Measurements from ENCODE around the gene CNEP1R1.

Gene CNEP1R1

DNA sequence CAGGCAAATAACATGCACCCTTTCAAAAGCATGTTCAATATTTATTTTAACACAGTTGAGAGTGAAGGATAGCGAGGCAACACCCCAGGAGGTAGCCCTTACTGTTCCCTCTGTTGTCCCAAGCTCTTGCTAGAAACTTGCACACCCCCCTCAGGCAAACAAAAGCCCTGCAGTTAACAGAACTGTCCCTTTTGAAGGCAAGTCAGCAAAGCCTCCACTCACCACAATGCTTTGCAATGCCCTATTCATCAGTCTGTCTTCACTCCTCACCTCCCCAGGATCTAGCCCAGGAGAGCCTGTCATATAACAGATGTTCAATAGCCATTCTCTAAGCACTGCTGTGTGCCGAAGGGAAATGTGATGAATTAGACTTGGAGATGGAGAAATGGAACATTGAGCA, 3.5 kb upstream of the CNEP1R1 start:
- no peak for DNase-seq

- no peak for DNase-seq
Measured at GRCh38 chr16:50023641-50024040, 1.4 kb upstream of the CNEP1R1 start.

GRCh38 chr16:50024207-50024606, 818 bp upstream of the CNEP1R1 start:
- DNase-seq = no peak

DNA sequence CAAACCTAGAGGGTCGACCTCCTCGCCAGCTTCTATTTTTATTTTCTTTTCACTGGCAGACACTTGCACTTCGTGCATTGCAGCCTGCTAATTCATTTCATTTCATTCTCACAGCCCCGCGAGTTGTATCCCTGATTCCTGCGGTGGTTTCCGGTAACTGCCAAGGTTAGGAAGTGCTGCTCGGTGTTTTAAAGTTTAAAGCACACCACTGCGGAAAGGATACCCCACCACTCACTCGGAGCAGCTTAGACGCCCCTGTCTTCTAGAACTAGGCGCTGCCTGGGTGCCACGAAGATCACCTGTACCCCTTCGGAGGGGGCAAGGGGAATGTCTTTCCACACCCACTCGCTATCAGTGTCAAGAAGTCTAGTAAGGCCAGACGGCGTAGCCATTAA, 509 bp downstream of the CNEP1R1 start:
- no peak for DNase-seq

GRCh38 chr16:50027829-50028228, 2.8 kb downstream of the CNEP1R1 start:
- DNase-seq = no peak

DNA sequence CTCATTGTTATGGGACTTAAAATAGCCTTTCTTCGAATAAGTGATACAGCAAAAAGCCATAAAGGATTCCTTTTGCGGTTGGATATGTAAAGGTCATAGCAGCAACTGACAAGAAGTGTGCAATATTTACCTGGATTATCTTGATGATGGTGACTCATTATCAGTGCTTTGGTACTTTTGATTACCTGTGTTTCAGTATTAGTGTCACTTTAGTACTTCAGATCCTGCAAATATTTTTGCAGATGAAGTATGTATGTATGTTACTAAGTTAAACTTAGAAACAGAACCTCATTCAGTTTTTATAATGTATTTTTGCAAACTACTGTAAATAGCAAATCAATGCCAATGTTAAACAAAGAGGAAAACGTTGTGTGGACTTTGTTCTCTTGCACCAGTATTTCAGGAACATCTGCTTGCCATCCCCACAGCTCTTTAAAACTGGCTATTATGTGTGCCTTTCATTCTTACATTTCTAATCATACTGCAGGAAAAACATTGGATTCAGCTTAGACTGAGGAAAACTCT, 10.5 kb downstream of the CNEP1R1 start:
- no peak for DNase-seq

DNA sequence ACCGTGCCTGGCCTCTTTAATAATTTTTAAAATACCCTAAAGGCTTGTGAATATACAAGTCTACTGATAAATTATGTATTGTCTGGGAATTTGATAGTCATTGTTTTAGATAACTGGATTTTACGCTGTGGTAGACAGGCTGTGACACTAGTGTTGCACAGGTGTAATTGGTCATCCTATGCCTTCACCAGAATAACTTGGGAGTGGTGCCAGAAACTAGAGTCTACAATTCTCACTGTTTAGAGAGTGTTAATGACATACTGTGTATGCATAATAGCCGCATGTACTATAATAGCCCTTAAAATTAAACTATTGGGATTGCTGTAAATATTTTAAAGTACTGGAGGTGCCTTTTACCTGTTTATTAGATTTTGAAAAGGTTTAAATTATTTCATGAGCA, 11.4 kb downstream of the CNEP1R1 start:
- DNase-seq = no peak

DNA sequence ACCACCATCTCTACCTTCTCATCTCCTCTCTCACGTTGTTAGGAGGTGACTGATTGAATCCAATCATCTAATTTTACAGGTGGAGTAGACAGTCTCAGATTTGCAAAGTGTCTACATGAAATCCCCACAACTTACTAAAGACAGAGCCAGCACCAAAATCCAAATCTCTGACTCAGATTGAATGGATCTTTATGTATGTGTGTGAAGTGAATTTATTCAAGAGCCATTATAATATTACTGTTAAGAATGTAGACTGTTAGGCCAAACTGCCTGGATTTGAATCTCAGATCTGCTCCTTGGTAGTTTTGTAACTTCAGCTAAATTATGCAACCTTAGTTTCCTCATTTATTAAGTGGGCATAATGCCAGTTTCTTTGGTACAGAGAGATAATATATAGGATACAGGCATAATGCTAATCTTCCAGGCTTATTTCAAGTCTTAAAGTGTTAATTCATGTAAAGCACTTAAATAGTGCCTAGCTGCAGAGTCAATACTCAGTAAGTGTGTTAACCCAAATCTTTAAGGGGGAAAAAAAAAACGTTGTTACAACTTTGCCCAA, 12.7 kb downstream of the CNEP1R1 start:
- no peak for DNase-seq

DNA sequence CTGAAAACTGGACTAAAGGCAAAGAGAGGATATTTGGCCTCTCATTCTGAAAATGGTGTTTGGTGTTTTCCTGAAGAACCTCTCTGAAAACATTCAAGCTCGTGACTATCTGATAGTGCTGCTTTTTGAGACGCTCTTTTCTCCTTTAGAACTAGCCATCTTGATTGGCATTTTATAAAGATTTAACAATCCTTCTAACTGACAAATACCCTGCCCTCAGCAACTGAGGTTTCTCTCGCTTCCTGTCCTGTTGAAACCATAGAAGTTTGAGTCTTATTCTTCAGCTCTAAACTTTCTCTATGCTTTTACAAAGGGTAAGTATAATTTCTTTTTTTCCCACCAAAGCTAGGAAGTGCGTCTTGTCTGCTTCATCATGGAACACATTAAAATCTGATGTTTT, 13.3 kb downstream of the CNEP1R1 start:
- DNase-seq = no peak

GRCh38 chr16:50038756-50039529, 13.9 kb downstream of the CNEP1R1 start:
- no peak for DNase-seq

DNA sequence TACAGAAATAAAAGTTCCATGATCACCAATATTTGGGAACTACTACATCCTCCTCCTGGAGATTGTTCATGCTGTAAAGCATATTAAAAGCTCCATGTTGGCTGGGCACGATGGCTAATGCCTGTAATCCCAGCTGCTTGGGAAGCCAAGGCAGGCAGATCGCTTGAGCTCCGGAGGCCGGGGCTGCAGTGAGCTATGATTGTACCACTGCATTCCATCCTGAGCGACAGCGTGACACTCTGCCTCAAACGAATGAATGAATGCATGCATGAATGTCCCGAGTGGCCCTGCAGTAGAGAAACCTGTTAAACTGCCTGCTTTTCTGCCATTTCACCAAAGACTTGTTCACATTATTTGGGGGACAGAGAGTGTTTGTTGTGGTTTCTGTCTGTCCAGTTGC, 15.0 kb downstream of the CNEP1R1 start:
- DNase-seq = no peak

- no peak for DNase-seq
Measured at GRCh38 chr16:50040710-50041109, 15.7 kb downstream of the CNEP1R1 start.

- DNase-seq = no peak
Measured at GRCh38 chr16:50043358-50043757, 18.3 kb downstream of the CNEP1R1 start.

GRCh38 chr16:50045412-50045811, 20.4 kb downstream of the CNEP1R1 start:
- DNase-seq = no peak

DNA sequence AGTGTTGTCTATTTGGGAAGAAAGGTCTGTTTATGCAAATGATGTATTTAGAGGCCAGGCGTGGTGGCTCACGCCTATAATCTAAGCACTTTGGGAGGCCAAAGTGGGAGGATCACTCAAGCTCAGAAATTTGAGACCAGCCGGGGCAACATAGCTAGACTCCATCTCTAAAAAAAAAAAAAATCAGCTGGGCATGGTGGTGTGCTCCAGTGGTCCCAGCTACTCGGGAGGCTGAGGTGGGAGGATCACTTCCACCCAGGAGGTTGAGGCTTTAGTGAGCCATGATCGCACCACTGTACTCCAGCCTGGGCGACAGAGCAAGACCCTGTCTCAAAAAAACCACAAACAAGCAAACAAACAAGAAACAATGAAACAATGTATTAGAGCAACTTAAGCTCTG, 21.8 kb downstream of the CNEP1R1 start:
- DNase-seq = no peak

DNA sequence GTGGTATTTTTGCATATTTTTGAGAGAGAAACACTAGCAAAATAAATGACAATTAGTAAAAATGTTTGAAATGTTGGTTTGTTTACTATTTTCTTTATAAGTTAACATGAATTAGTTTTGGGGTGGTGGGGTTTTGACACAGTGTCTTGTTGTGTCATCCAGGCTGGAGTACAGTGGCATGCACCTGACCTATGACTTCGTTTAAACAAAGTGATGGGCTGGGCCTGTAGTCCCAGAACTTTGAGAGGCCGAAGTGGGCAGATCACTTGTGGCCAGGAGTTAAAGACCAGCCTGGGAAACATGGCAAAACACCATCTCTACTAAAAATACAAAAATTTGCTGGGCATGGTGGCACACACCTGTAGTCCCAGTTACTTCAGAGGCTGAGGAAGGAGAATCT, 22.8 kb downstream of the CNEP1R1 start:
- no peak for DNase-seq

DNA sequence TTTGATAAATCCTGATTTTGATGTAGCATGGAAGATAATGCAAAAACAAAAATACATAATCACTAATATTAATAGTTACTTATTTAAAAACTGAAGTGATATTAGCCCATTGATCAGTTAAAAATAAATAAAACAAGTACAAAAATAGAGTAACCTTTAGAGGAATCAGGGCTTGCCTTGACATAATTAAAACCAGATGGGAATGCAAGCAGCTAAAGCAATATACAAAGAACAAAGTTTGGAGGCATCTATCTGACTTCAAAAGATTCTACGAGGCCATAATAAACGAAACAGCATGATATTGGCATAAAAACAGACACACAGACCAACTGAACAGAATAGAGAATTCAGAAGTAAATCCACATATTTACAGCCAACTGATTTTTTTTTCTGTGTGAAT, 25.8 kb downstream of the CNEP1R1 start:
- no peak for DNase-seq

DNA sequence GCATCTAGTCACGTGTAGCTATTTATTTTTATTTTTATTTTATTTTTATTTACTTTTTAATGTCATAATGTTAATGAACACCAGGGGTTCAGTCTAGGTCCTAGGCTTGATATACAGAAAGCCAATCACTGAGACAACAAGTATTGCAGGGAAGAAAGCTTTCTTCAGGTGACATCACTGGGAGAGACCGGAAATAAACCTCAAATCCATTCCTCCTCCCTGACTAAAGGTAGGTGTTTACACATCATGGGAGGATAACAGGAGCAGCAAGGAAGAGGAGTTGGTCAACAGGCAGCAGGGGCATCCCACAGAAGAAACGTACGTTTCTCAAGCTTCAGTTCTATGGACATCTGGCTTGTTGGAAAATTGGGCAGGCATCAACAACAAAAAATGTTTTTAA, 31.2 kb downstream of the CNEP1R1 start:
- no peak for DNase-seq

GRCh38 chr16:50058091-50058771, 33.2 kb downstream of the CNEP1R1 start:
- no peak for DNase-seq

DNA sequence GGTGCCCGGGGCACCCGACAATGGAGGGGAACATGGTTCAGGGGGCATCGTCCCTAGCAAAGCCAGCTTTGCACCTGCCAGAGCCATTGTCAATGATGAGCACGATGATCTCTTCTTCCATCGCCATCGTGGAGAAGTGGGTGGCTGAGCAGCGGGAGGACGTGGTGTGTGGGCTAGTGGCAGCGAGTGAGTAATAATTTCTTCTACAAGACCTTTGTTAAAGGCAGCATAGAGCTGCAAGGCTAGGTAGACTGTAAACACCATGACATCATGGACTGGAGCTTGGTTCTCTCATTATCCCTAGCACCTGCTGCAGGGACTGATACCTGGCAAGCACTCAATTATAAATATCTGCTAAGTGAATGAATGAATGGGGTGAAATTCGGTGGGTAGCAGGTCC, 34.1 kb downstream of the CNEP1R1 start:
- DNase-seq = no peak

GRCh38 chr16:50059669-50060068, 34.6 kb downstream of the CNEP1R1 start:
- DNase-seq = no peak

- no peak for DNase-seq
Measured at GRCh38 chr16:50061326-50061725, 36.3 kb downstream of the CNEP1R1 start.

DNA sequence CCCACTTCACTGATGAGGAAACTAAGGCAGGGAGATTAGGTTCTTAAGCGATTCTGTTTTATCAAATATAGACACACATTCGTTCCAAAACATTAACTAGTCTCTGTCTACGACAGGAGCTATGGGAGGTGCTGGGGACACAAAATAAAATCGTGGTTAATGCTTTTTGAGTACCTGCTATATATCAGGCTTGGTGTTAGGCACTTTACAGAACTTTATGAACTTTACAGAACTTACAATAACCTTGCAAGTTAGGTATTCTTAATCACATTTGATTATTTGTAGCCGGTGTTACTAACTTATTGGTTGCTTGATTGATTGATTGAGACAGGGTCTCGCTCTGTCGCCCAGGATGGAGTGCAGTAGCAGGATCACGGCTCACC, 40.2 kb downstream of the CNEP1R1 start:
- DNase-seq = no peak
